Cardiac fibroblast (primary cell): Measurements from ENCODE around the gene MYOC.

Experiments used
- DNase-seq, 2 donors: peaks; one replicate each; pipeline versions ENCODE4 v3.0.0 to v3.0.0-alpha.2; 2010; ENCODE audit warnings: low read depth in 2 of 2
- H3K4me3 ChIP-seq, 2 donors: replicated peaks in 1 of 2; 1 replicate in 1 of 2; 2 replicates in 1 of 2; pipeline ENCODE4 v1.5.1; 2011; ENCODE audit warnings: low read depth in 2 of 2, low read length in 2 of 2, mild to moderate bottlenecking in 2 of 2, moderate library complexity in 1 of 2
- CTCF ChIP-seq: IDR thresholded peaks from one replicate; pipeline ENCODE4 v1.5.1; 2011; ENCODE audit warnings: low read depth, mild to moderate bottlenecking, low read length, inconsistent platforms

MYOC gene

GRCh38 chr1:171641076-171641864 lies 11.2 kb downstream of the MYOC start:
- no peak for TF ChIP-seq CTCF
- DNase-seq: no peak
- no peak overlapping the region for H3K4me3 ChIP-seq

GRCh38 chr1:171640225-171640624 lies 12.3 kb downstream of the MYOC start:
- TF ChIP-seq CTCF: no peak
- no peak for DNase-seq
- H3K4me3 ChIP-seq: no peak overlapping the region

DNA sequence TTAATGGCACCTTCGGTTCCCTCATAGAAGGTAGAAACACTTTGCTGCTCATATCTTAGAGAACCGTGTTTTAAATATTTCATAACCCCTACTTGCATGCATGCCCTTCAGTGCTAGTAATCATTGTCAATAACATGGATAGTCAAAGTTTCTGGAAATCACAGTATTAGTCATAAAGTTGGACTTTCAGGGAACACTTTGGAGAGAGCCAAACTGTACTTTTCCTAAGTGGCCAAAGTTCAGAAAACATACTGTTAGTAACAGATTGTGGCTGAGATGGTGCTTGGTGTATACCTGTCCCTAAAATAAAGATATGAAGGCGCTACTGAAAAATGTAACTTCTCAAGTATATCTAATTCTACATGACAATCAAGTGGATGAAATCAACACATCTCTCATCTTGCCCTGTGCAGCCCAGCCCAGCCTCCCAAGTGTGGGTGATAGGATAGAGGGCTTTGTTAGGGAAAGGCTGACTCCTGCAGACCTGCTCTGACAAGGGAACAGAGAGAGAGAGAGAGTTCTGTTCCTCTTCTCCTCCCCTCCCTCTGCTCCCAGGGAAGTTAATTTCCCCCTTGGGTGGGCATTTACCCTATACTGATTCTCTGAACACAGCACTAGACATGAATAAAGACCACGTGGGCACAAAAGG lies 14.4 kb downstream of the MYOC start:
- no peak for TF ChIP-seq CTCF
- H3K4me3 ChIP-seq: no peak overlapping the region
- no peak for DNase-seq

GRCh38 chr1:171636141-171636540 lies 16.3 kb downstream of the MYOC start:
- H3K4me3 ChIP-seq: no peak overlapping the region
- DNase-seq: peak in 1 of 2 donors; percentile 6
- TF ChIP-seq CTCF: no peak

DNA sequence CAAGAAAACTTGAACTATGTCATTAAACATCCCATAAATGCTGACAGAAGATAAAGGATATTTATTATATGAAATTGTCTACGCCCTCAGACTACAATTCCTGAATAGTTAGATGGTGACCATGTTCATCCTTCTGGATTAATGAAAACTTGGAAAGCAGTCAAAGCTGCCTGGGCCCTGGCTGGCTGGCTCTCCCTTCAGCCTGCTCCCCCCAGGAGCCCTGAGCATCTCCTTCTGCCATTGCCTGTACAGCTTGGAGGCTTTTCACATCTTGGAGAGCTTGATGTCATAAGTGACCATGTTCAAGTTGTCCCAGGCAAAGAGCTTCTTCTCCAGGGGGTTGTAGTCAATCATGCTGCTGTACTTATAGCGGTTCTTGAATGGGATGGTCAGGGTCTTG lies 16.8 kb downstream of the MYOC start:
- DNase-seq: no peak
- H3K4me3 ChIP-seq: no peak overlapping the region
- TF ChIP-seq CTCF: no peak

DNA sequence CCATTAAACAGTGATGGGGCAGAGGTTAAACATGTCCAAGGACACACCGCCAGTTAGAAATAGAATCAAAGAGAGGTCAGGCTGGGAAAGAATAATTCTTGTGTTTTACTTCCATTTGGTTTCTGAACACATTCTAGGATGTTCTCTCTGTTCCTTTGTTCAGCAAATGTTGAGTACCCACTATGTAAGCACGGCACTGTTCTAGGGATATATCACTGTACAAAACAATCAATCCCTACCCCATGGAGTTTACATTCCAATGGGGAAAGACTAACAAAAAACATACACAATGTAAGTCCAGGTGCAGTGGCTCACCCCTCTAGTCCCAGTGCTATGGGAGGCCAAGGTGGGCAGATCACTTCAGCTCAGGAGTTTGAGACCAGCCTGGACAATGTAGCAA lies 24.3 kb downstream of the MYOC start:
- no peak overlapping the region for H3K4me3 ChIP-seq
- no peak for TF ChIP-seq CTCF
- DNase-seq: no peak
